HG03139 (cell line): ENCODE data around the gene SLC2A13.
"Not testable (repeated sequence)": the region's sequence is repeated elsewhere in the genome, so short reads cannot be mapped to it uniquely, and the experiment has no call there.

Source experiments
- ATAC-seq: cut with Tn5 transposase; IDR thresholded peaks from one replicate; pipeline ENCODE4 v1.9.1; 2021; ENCODE audit not compliant: unreplicated experiment

SLC2A13 gene

GRCh38 chr12:39883411-39883810, 222.5 kb downstream of the SLC2A13 start:
- ATAC-seq: no peak

- ATAC-seq: no peak
Measured at GRCh38 chr12:39878753-39879152, 227.1 kb downstream of the SLC2A13 start.

- ATAC-seq: no peak
Measured at GRCh38 chr12:39875721-39876120, 230.2 kb downstream of the SLC2A13 start.

GRCh38 chr12:39874785-39875184, 231.1 kb downstream of the SLC2A13 start:
- ATAC-seq: no peak

- ATAC-seq: no peak
Measured at GRCh38 chr12:39873065-39873464, 232.8 kb downstream of the SLC2A13 start.

- no peak for ATAC-seq
Measured at GRCh38 chr12:39872425-39872824, 233.5 kb downstream of the SLC2A13 start.

GRCh38 chr12:39868328-39868725, 237.6 kb downstream of the SLC2A13 start:
- no peak for ATAC-seq

GRCh38 chr12:39867631-39868327, 238.1 kb downstream of the SLC2A13 start:
- no peak for ATAC-seq

- ATAC-seq: no peak
Measured at GRCh38 chr12:39866135-39866534, 239.7 kb downstream of the SLC2A13 start.

- ATAC-seq: no peak
Measured at GRCh38 chr12:39860695-39861094, 245.2 kb downstream of the SLC2A13 start.

GRCh38 chr12:39853003-39853402, 252.9 kb downstream of the SLC2A13 start:
- no peak for ATAC-seq

GRCh38 chr12:39852346-39852745, 253.5 kb downstream of the SLC2A13 start:
- ATAC-seq: no peak

- ATAC-seq: not testable (repeated sequence)
Measured at GRCh38 chr12:39848218-39848617, 257.7 kb downstream of the SLC2A13 start.

- ATAC-seq: peak; percentile 46
Measured at GRCh38 chr12:39846971-39847650, 258.8 kb downstream of the SLC2A13 start.

GRCh38 chr12:39846304-39846703, 259.6 kb downstream of the SLC2A13 start:
- ATAC-seq: no peak

GRCh38 chr12:39840422-39840821, 265.5 kb downstream of the SLC2A13 start:
- no peak for ATAC-seq

GRCh38 chr12:39839072-39839471, 266.8 kb downstream of the SLC2A13 start:
- ATAC-seq: no peak

GRCh38 chr12:39835517-39836489, 270.1 kb downstream of the SLC2A13 start:
- ATAC-seq: peak; percentile 51

- no peak for ATAC-seq
Measured at GRCh38 chr12:39831587-39832315, 274.1 kb downstream of the SLC2A13 start.

GRCh38 chr12:39830852-39831520, 274.9 kb downstream of the SLC2A13 start:
- ATAC-seq: no peak
